CD4-positive, alpha-beta T cell treated with Interleukin-15 for 1 hour (primary cell): Measurements from ENCODE around the gene CLCN6.

ENCODE experiments used
- DNase-seq: peaks from one replicate; pipeline ENCODE4 v3.0.0-alpha.2; 2020

Gene CLCN6

GRCh38 chr1:11805422-11806306, at the start of gene CLCN6, which contains the start of gene MTHFR:
TSS of gene CLCN6 (plus strand) at chr1:11806191. CDS start at chr1:11806263, 72 bp downstream.
TSS of gene MTHFR (minus strand) at chr1:11805964. CDS start at chr1:11803116, 2,848 bp downstream.
- peak; percentile 99 for DNase-seq

- DNase-seq = no peak
Measured at GRCh38 chr1:11757047-11757446, 48.9 kb upstream of the CLCN6 start.

- DNase-seq = no peak
Measured at GRCh38 chr1:11759791-11760190, 46.2 kb upstream of the CLCN6 start.

- DNase-seq = no peak
Measured at GRCh38 chr1:11761285-11761684, 44.7 kb upstream of the CLCN6 start.

GRCh38 chr1:11761988-11762406, 44.0 kb upstream of the CLCN6 start, which contains the start of gene C1orf167:
TSS of gene C1orf167 (plus strand) at chr1:11762193. CDS start at chr1:11764401, 2,208 bp downstream.
- no peak for DNase-seq

- no peak for DNase-seq
Measured at GRCh38 chr1:11764115-11764514, 41.9 kb upstream of the CLCN6 start.

- DNase-seq = no peak
Measured at GRCh38 chr1:11764519-11764918, 41.5 kb upstream of the CLCN6 start.

GRCh38 chr1:11765661-11766428, 40.1 kb upstream of the CLCN6 start:
- no peak for DNase-seq

- no peak for DNase-seq
Measured at GRCh38 chr1:11766429-11766776, 39.6 kb upstream of the CLCN6 start.

GRCh38 chr1:11767922-11768704, 37.9 kb upstream of the CLCN6 start:
- DNase-seq = no peak

- DNase-seq = no peak
Measured at GRCh38 chr1:11768821-11769220, 37.2 kb upstream of the CLCN6 start.

- DNase-seq = no peak
Measured at GRCh38 chr1:11769274-11769673, 36.7 kb upstream of the CLCN6 start.

- no peak for DNase-seq
Measured at GRCh38 chr1:11770011-11770410, 36.0 kb upstream of the CLCN6 start.

GRCh38 chr1:11771481-11772043, 34.4 kb upstream of the CLCN6 start:
- no peak for DNase-seq

- DNase-seq = no peak
Measured at GRCh38 chr1:11772458-11772857, 33.5 kb upstream of the CLCN6 start.

- no peak for DNase-seq
Measured at GRCh38 chr1:11774753-11775152, 31.2 kb upstream of the CLCN6 start.

GRCh38 chr1:11777658-11778322, 28.2 kb upstream of the CLCN6 start:
- no peak for DNase-seq

GRCh38 chr1:11778336-11778735, 27.7 kb upstream of the CLCN6 start:
- DNase-seq = no peak

GRCh38 chr1:11778844-11779623, 27.0 kb upstream of the CLCN6 start:
- no peak for DNase-seq

GRCh38 chr1:11779715-11780379, 26.1 kb upstream of the CLCN6 start:
- DNase-seq = no peak
